Measurements from ENCODE around the gene SMOC2.
"Not testable (repeated sequence)": the region's sequence is repeated elsewhere in the genome, so short reads cannot be mapped to it uniquely, and the experiment has no call there.

Gene SMOC2

GRCh38 chr6:168666699-168667427, 225.9 kb downstream of the SMOC2 start:
- no peak for DNase-seq

GRCh38 chr6:168667428-168667805, 226.4 kb downstream of the SMOC2 start:
- no peak for DNase-seq

GRCh38 chr6:168670401-168670985, 229.5 kb downstream of the SMOC2 start:
- no peak for DNase-seq

GRCh38 chr6:168671028-168671862, 230.3 kb downstream of the SMOC2 start:
- no peak for DNase-seq

- DNase-seq: no peak
Observed at GRCh38 chr6:168671863-168672546, 231.0 kb downstream of the SMOC2 start.

GRCh38 chr6:168674595-168674994, 233.6 kb downstream of the SMOC2 start:
- DNase-seq: no peak

- no peak for DNase-seq
Observed at GRCh38 chr6:168675375-168675774, 234.4 kb downstream of the SMOC2 start.

GRCh38 chr6:168675933-168676551, 235.1 kb downstream of the SMOC2 start:
- DNase-seq: no peak

- no peak for DNase-seq
Observed at GRCh38 chr6:168676552-168677322, 235.8 kb downstream of the SMOC2 start.

- not testable (repeated sequence) for DNase-seq
Observed at GRCh38 chr6:168677323-168677781, 236.4 kb downstream of the SMOC2 start.

GRCh38 chr6:168678077-168678476, 237.1 kb downstream of the SMOC2 start:
- no peak for DNase-seq

GRCh38 chr6:168678588-168678987, 237.6 kb downstream of the SMOC2 start:
- no peak for DNase-seq

GRCh38 chr6:168681748-168682147, 240.8 kb downstream of the SMOC2 start:
- DNase-seq: no peak

GRCh38 chr6:168683621-168684020, 242.6 kb downstream of the SMOC2 start:
- no peak for DNase-seq

GRCh38 chr6:168684471-168684870, 243.5 kb downstream of the SMOC2 start:
- no peak for DNase-seq

GRCh38 chr6:168684906-168685305, 243.9 kb downstream of the SMOC2 start:
- DNase-seq: no peak

- DNase-seq: no peak
Observed at GRCh38 chr6:168686029-168686738, 245.2 kb downstream of the SMOC2 start.

GRCh38 chr6:168686831-168687730, 246.1 kb downstream of the SMOC2 start:
- no peak for DNase-seq

- DNase-seq: no peak
Observed at GRCh38 chr6:168690271-168690670, 249.3 kb downstream of the SMOC2 start.

- DNase-seq: no peak
Observed at GRCh38 chr6:168691774-168692173, 250.8 kb downstream of the SMOC2 start.

Measured in NCI-H187 (cell line).